Measurements from ENCODE around the gene SNRNP35. TPM values are rescaled to one million over a fixed set of nuclear protein-coding genes. Genes with fewer than 3 reads are reported as not detected.

The SNRNP35 gene
- total RNA-seq, 1 donor from 2014 or later, result 18.8 TPM

GRCh38 chr12:123471374-123472068, 13.6 kb downstream of the SNRNP35 start:
- H3K27ac Mint-ChIP-seq (ENCODE audit: unreplicated experiment), result no peak overlapping the region
- peaks cover 25% of the 10 kb centered on the region for H3K36me3 Mint-ChIP-seq (ENCODE audit: low read depth, unreplicated experiment)

GRCh38 chr12:123472438-123472849, 14.5 kb downstream of the SNRNP35 start:
- no peak overlapping the region for H3K27ac Mint-ChIP-seq (ENCODE audit: unreplicated experiment)
- no peak for DNase-seq (ENCODE audit: low spot score)
- H3K36me3 Mint-ChIP-seq (ENCODE audit: low read depth, unreplicated experiment), result peaks cover 29% of the 10 kb centered on the region
- peaks cover 7% of the 10 kb centered on the region for H3K4me1 Mint-ChIP-seq (ENCODE audit: unreplicated experiment)
- peak overlapping the region; percentile 47 for H3K4me3 Mint-ChIP-seq (ENCODE audit: unreplicated experiment)
- no peaks in the 10 kb centered on the region for H3K9me3 Mint-ChIP-seq (ENCODE audit: unreplicated experiment)
- H3K27me3 Mint-ChIP-seq (ENCODE audit: unreplicated experiment), result peaks cover 1% of the 10 kb centered on the region
- no peak for TF ChIP-seq CTCF (IDR thresholded peaks at IDR 0.05; ENCODE audit: unreplicated experiment)

More at GRCh38 chr12:123471374-123472068, 13.6 kb downstream of the SNRNP35 start:
- DNase-seq (ENCODE audit: low spot score), result no peak
- no peaks in the 10 kb centered on the region for H3K27me3 Mint-ChIP-seq (ENCODE audit: unreplicated experiment)
- peaks cover 7% of the 10 kb centered on the region for H3K4me1 Mint-ChIP-seq (ENCODE audit: unreplicated experiment)
- no peak for TF ChIP-seq CTCF (IDR thresholded peaks at IDR 0.05; ENCODE audit: unreplicated experiment)
- no peak overlapping the region for H3K4me3 Mint-ChIP-seq (ENCODE audit: unreplicated experiment)
- no peaks in the 10 kb centered on the region for H3K9me3 Mint-ChIP-seq (ENCODE audit: unreplicated experiment)

- Mint-ChIP-seq H3K4me3 (ENCODE audit: unreplicated experiment) (no peak overlapping the region), H3K27ac (ENCODE audit: unreplicated experiment) (no peak overlapping the region), H3K27me3 (ENCODE audit: unreplicated experiment) (peaks cover 2% of the 10 kb centered on the region), H3K4me1 (ENCODE audit: unreplicated experiment) (peaks cover 7% of the 10 kb centered on the region), H3K9me3 (ENCODE audit: unreplicated experiment) (no peaks in the 10 kb centered on the region), H3K36me3 (ENCODE audit: low read depth, unreplicated experiment) (peaks cover 31% of the 10 kb centered on the region)
- TF ChIP-seq CTCF (IDR thresholded peaks at IDR 0.05; ENCODE audit: unreplicated experiment), result no peak
- no peak for DNase-seq (ENCODE audit: low spot score)
These were observed 16.7 kb downstream of the SNRNP35 start for GRCh38 chr12:123474485-123475245.

- peaks cover 34% of the 10 kb centered on the region for H3K36me3 Mint-ChIP-seq (ENCODE audit: low read depth, unreplicated experiment)
- no peak overlapping the region for H3K27ac Mint-ChIP-seq (ENCODE audit: unreplicated experiment)
- DNase-seq (ENCODE audit: low spot score), result no peak
- H3K4me3 Mint-ChIP-seq (ENCODE audit: unreplicated experiment), result peak overlapping the region; percentile 5
- peaks cover 7% of the 10 kb centered on the region for H3K4me1 Mint-ChIP-seq (ENCODE audit: unreplicated experiment)
- TF ChIP-seq CTCF (IDR thresholded peaks at IDR 0.05; ENCODE audit: unreplicated experiment), result no peak
- no peaks in the 10 kb centered on the region for H3K9me3 Mint-ChIP-seq (ENCODE audit: unreplicated experiment)
- peaks cover 2% of the 10 kb centered on the region for H3K27me3 Mint-ChIP-seq (ENCODE audit: unreplicated experiment)
These were observed 17.3 kb downstream of the SNRNP35 start for GRCh38 chr12:123475246-123475703.

- Mint-ChIP-seq H3K36me3 (ENCODE audit: low read depth, unreplicated experiment) (peaks cover 21% of the 10 kb centered on the region), H3K4me1 (ENCODE audit: unreplicated experiment) (peaks cover 7% of the 10 kb centered on the region), H3K27ac (ENCODE audit: unreplicated experiment) (no peak overlapping the region), H3K27me3 (ENCODE audit: unreplicated experiment) (peaks cover 2% of the 10 kb centered on the region), H3K4me3 (ENCODE audit: unreplicated experiment) (no peak overlapping the region), H3K9me3 (ENCODE audit: unreplicated experiment) (no peaks in the 10 kb centered on the region)
- no peak for TF ChIP-seq CTCF (IDR thresholded peaks at IDR 0.05; ENCODE audit: unreplicated experiment)
- DNase-seq (ENCODE audit: low spot score), result no peak
These were observed 20.1 kb downstream of the SNRNP35 start for GRCh38 chr12:123478069-123478468.

Measured in endothelial cell (in vitro differentiated cells).